Esophagus (tissue), 2 donors: ENCODE results near the gene PRRX1. TPM values are rescaled to one million over a fixed set of nuclear protein-coding genes. Genes with fewer than 3 reads are reported as not detected.

ENCODE experiments used
- H3K27ac ChIP-seq, 2 donors: one replicate each; pipeline ENCODE4 v1.5.1; 2013; ENCODE audit warnings: low read depth in 2 of 2, mild to moderate bottlenecking in 2 of 2, inconsistent platforms in 1 of 2, low read length in 1 of 2, moderate library complexity in 1 of 2
- H3K27me3 ChIP-seq, 2 donors: one replicate each; pipeline ENCODE4 v1.6.1; 2013; ENCODE audit warnings: low read length in 2 of 2, control low read depth in 1 of 2, mild to moderate bottlenecking in 1 of 2; ENCODE audit not compliant: insufficient read depth in 2 of 2, control insufficient read depth in 1 of 2
- H3K36me3 ChIP-seq, 2 donors: one replicate each; pipeline ENCODE4 v1.6.1; 2013; ENCODE audit warnings: low read length in 1 of 2; ENCODE audit not compliant: control insufficient read depth in 2 of 2, insufficient read depth in 2 of 2
- H3K4me1 ChIP-seq, 2 donors: one replicate each; pipeline ENCODE4 v1.6.1; 2013; ENCODE audit warnings: low read length in 1 of 2; ENCODE audit not compliant: control insufficient read depth in 2 of 2, insufficient read depth in 2 of 2
- H3K4me3 ChIP-seq, 2 donors: one replicate each; pipeline ENCODE4 v1.5.1; 2013; ENCODE audit warnings: low read length in 2 of 2, mild to moderate bottlenecking in 2 of 2, low read depth in 1 of 2, moderate library complexity in 1 of 2
- H3K9me3 ChIP-seq, 2 donors: one replicate each; pipeline ENCODE4 v1.6.1; 2013; ENCODE audit warnings: mild to moderate bottlenecking in 2 of 2, low read depth in 1 of 2, low read length in 1 of 2, moderate library complexity in 1 of 2; ENCODE audit not compliant: control insufficient read depth in 2 of 2, insufficient read depth in 1 of 2
- WGBS, 2 donors: extraction: QIAGEN DNeasy Blood & Tissue Kit; methylation state at CpG; one replicate each; pipeline ENCODE4 v1.1.7; 2013; 5-methylcytosine and 5-hydroxymethylcytosine counted together
- polyA plus RNA-seq, 2 donors: library from polyadenylated mRNA; stranded (reverse); fragments of 200-250 nt; gene quantifications; one replicate each; pipeline ENCODE4 v1.2.3, GENCODE V29; 2013
- donor health status: healthy with polysubstance abuse.
- donor health status: Bipolar disorder and iron deficiency.

The PRRX1 gene
- polyA plus RNA-seq, 2 donors: 2.2 to 4.5 TPM

DNA sequence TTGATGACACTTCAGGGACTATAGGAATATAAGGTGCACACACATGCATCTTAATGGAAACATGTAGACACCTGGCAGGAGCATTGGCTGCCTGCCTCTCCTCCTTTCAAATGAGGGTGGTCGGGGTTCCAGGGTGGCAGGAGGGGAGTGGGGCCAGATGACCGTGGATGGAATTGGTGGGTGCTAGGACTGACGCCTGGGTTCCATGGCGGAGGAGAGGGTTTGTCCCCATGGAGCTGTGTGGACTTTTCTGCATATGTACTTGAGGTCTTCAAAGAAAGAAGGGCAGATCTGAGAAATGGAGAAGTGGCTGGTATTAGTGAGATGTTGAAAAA lies 7.7 kb downstream of the PRRX1 start:
- Histone ChIP-seq H3K4me1 (no peaks in the 10 kb centered on the region), H3K27me3 (no peaks in the 10 kb centered on the region), H3K9me3 (no peaks in the 10 kb centered on the region), H3K27ac (no peak overlapping the region), H3K36me3 (no peaks in the 10 kb centered on the region), H3K4me3 (no peak overlapping the region)
- 67 to 84% methylated on average over 4 of the region's 4 CpGs for WGBS, 2 donors

DNA sequence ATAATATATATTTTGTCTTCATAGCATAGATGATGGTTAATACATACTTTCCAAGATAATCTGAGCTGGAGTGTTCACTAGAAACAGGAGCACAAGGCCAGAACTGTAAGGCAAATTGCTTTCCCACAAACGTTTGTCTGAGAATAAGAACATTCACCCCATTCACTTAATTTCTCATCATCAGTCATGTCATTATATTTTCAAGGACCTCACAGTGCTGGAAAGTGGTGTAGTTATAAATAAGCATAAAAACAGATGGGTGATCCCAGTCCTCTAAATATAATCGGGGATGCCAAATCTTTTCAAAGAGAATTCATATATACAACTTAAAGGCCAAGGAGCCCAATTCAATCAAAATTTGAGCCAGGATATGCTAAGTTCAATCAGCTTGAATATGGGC lies 8.4 kb downstream of the PRRX1 start:
- no peaks in the 10 kb centered on the region for H3K4me1 ChIP-seq
- no peaks in the 10 kb centered on the region for H3K36me3 ChIP-seq
- 57 to 61% methylated on average over 2 of the region's 2 CpGs for WGBS, 2 donors
- no peak overlapping the region for H3K4me3 ChIP-seq
- no peaks in the 10 kb centered on the region for H3K9me3 ChIP-seq
- H3K27ac ChIP-seq: no peak overlapping the region
- no peaks in the 10 kb centered on the region for H3K27me3 ChIP-seq

- Histone ChIP-seq H3K9me3 (no peaks in the 10 kb centered on the region), H3K27ac (no peak overlapping the region), H3K4me1 (no peaks in the 10 kb centered on the region), H3K36me3 (no peaks in the 10 kb centered on the region), H3K4me3 (no peak overlapping the region), H3K27me3 (no peaks in the 10 kb centered on the region)
- 57 to 68% methylated on average over 3 of the region's 3 CpGs for WGBS, 2 donors
Observed at GRCh38 chr1:170674239-170674638, 10.3 kb downstream of the PRRX1 start.

GRCh38 chr1:170674986-170675385 lies 11.1 kb downstream of the PRRX1 start:
- 81 to 90% methylated on average over 1 of the region's 1 CpG for WGBS, 2 donors
- Histone ChIP-seq H3K27me3 (no peaks in the 10 kb centered on the region), H3K36me3 (no peaks in the 10 kb centered on the region), H3K4me3 (no peak overlapping the region), H3K27ac (no peak overlapping the region), H3K4me1 (no peaks in the 10 kb centered on the region), H3K9me3 (no peaks in the 10 kb centered on the region)

- no peaks in the 10 kb centered on the region for H3K36me3 ChIP-seq
- no peaks in the 10 kb centered on the region for H3K27me3 ChIP-seq
- H3K4me1 ChIP-seq: no peaks in the 10 kb centered on the region
- no peak overlapping the region for H3K4me3 ChIP-seq
- no peaks in the 10 kb centered on the region for H3K9me3 ChIP-seq
- no peak overlapping the region for H3K27ac ChIP-seq
Observed at GRCh38 chr1:170675865-170676264, 11.9 kb downstream of the PRRX1 start.

- H3K27ac ChIP-seq: no peak overlapping the region
- H3K9me3 ChIP-seq: no peaks in the 10 kb centered on the region
- H3K4me1 ChIP-seq: no peaks in the 10 kb centered on the region
- no peaks in the 10 kb centered on the region for H3K27me3 ChIP-seq
- H3K4me3 ChIP-seq: no peak overlapping the region
- H3K36me3 ChIP-seq: no peaks in the 10 kb centered on the region
Observed at GRCh38 chr1:170676628-170677027, 12.7 kb downstream of the PRRX1 start.

- no peak overlapping the region for H3K27ac ChIP-seq
- 71 to 73% methylated on average over 3 of the region's 3 CpGs for WGBS, 2 donors
- no peaks in the 10 kb centered on the region for H3K4me1 ChIP-seq
Observed at GRCh38 chr1:170678027-170678600, 14.2 kb downstream of the PRRX1 start.

DNA sequence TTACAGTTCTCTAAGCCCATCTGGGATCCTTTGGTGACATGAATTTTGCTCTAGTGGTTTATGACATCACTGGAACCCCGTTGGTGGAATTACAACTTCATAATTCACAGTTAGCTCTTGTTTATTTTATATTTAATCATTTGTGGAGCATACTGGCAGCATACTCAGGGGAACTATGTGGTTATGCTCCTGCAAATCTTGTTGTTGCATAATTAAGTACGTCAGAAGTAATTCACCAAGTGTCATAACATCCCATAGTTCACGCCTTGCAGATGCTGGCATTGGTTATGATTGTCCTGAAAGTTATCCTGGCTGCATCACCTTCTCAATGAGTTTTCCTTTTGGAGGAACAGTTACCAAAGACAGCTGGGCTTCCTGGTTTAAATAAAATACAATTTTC lies 16.5 kb downstream of the PRRX1 start:
- H3K9me3 ChIP-seq: no peaks in the 10 kb centered on the region
- H3K36me3 ChIP-seq: no peaks in the 10 kb centered on the region
- no peaks in the 10 kb centered on the region for H3K4me1 ChIP-seq
- no peak overlapping the region for H3K27ac ChIP-seq
- no peaks in the 10 kb centered on the region for H3K27me3 ChIP-seq
- H3K4me3 ChIP-seq: no peak overlapping the region
- WGBS, 2 donors: 48 to 56% methylated on average over 3 of the region's 3 CpGs

More at GRCh38 chr1:170678027-170678600, 14.2 kb downstream of the PRRX1 start:
- Histone ChIP-seq H3K4me3 (no peak overlapping the region), H3K36me3 (no peaks in the 10 kb centered on the region), H3K9me3 (no peaks in the 10 kb centered on the region), H3K27me3 (no peaks in the 10 kb centered on the region)

GRCh38 chr1:170682169-170682568 lies 18.2 kb downstream of the PRRX1 start:
- H3K4me1 ChIP-seq: no peaks in the 10 kb centered on the region
- H3K27me3 ChIP-seq: no peaks in the 10 kb centered on the region
- WGBS, 2 donors: 56 to 75% methylated on average over 1 of the region's 1 CpG
- H3K4me3 ChIP-seq: no peak overlapping the region
- no peaks in the 10 kb centered on the region for H3K36me3 ChIP-seq
- H3K27ac ChIP-seq: no peak overlapping the region
- H3K9me3 ChIP-seq: no peaks in the 10 kb centered on the region

- Histone ChIP-seq H3K27me3 (no peaks in the 10 kb centered on the region), H3K36me3 (no peaks in the 10 kb centered on the region), H3K4me1 (no peaks in the 10 kb centered on the region), H3K27ac (no peak overlapping the region), H3K9me3 (no peaks in the 10 kb centered on the region), H3K4me3 (no peak overlapping the region)
- 50 to 64% methylated on average over 1 of the region's 1 CpG for WGBS, 2 donors
Observed at GRCh38 chr1:170682809-170683208, 18.9 kb downstream of the PRRX1 start.
